HG02759 (cell line): ENCODE measurements around the gene PRAF2.

Source experiments
- ATAC-seq: cut with Tn5 transposase; IDR thresholded peaks from one replicate; pipeline ENCODE4 v1.9.1; 2021; ENCODE audit warnings: mild to moderate bottlenecking, moderate library complexity; ENCODE audit not compliant: unreplicated experiment

PRAF2 gene

DNA sequence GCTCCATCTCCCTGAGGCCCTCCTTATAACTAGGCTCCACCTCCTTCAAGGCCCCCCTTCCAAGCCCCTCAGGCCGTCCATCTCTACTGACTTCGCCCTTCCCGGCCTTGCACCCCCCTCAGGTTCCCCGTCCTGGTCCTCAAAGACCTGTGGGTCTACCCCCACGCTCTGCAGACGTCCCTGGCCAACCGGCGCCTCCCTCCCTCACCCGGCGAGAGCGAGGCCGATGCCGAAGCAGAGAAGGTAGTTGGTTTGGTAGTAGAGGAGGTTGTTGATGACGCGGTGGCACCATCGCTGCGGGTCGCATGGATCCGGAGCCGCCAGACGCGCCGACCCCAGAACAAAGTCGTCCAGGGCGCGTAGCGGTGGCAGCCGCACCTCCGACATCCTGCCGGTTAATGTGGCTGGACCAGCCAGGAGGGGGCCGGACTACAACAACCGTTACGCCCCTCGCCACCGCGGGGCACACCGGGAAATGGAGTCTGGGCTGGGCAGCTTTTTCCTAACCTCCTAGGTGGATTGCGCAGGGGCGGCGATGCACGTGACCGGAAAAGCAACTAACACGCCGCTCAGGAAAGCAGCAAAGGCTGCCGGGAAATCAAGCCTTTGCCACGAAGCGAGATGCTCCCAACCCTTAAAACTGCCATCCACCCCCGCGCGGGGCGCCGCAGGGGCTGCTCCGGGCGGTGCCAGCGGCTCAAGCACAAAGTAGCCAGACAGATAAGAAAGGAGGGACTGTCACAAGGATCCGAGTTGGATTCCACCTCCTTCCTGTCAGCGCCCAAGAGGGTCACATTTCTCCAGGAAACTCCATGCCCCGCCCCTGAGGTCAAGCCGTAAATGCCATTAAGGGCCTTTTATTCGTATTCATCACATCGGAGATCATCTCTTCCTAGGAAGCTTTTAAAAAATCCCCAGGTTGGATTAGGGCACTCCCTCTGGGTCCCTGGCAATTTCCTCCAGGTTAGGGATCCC, at the start of gene PRAF2:
Gene PRAF2 (minus strand): TSS at position 402 of the 975 bp plus-strand sequence. CDS start 15 bp downstream, at position 387.
- ATAC-seq, result peak; percentile 95

DNA sequence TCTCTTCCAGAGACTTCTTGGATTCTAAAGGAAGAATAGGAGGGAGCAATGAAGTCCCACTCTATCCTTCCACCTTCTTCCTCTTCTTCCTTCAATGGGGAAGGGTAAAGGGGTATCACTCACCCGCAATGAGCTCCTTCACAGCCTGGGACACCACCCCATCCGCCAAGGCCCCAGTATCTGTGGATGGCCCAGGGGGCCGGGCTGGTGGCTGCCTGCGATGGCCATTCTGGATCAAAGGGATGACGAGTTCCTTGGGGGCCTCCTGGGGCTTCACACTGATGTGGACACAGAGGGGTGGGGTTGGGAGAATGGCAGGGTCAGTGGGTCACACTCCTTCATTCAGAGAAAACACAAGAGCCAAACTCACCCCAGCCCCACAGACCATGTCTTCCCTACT, 48.7 kb upstream of the PRAF2 start:
- ATAC-seq, result no peak

- no peak for ATAC-seq
Observed at GRCh38 chrX:49120091-49120490, 46.3 kb upstream of the PRAF2 start.

- no peak for ATAC-seq
Observed at GRCh38 chrX:49117581-49117980, 43.8 kb upstream of the PRAF2 start.

DNA sequence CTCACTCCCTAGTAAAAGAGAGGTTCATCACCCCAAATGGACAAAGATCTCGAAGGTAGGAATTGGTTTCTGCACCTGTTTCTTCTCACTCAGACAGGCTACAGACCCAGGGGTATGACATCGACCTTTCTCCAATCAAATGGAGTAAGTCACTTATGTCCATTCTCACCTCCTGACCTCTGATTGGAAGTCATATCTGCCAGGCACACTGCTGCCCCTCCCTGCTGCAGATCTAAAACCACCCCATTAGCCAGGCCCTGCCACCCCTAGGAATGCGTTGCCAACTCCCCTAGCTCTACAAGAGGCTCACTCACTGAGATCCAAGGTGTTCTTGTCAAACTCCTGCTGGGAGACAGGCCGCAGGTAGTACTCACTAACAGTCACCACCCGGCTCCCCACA, 42.9 kb upstream of the PRAF2 start:
- ATAC-seq, result no peak

DNA sequence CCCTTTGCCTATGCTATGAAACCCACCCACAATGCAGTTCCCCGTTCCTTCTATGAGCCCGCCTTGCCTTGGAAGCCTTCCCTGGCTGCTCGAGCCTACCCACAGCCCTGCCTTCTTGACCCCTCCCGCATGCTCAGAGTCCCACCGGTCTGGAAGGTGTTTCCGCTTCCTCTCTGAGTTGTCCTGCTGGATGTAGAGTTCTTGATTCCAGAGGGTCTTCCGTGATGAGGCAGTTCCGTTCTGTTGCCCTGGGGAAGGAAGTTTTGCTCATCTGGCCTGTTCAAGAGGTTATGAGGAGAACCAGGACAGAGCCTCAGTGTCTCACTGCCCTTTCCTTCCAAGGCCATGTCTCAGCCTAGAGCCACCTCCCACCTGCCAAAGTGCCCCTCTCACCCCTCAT, 42.3 kb upstream of the PRAF2 start:
- ATAC-seq, result no peak

- no peak for ATAC-seq
Observed at GRCh38 chrX:49111791-49112190, 38.0 kb upstream of the PRAF2 start.

DNA sequence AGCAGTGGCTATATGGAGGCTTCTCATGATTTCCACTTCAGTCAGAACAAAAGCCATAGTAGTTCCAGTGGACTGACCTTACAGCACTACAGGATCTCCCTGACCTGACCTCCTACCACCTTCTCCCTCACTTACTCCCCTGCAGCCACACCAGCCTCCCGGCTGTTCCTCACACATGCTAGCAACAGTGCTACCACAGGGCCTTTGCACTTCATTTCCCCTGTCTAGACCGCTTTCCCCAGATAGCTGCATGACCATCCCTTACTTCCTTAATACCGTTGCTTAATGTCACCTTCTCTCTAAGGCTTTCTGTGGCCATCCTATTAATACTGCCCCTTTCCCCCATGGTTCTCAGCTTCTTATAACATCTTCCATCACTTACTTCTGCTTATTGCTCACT, 36.6 kb upstream of the PRAF2 start:
- no peak for ATAC-seq

DNA sequence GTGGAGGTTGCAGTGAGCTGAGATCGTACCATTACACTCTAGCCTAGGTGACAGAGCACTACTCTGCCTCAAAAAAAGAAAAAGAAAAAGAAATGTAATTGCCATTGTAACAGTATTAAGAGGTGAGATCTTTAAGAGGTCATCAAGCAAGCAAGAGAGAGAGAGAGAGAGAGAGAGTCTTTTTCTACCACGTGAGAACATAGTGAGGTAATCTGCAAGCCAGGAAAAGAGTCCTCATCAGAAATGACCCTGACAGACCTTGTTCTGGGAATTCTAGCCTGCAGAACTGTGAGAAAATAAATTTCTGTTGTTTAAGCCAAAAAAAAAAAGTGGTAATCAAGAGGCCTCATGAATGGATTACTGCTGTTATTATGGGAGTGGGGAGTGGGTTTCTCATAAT, 34.8 kb upstream of the PRAF2 start:
- no peak for ATAC-seq

DNA sequence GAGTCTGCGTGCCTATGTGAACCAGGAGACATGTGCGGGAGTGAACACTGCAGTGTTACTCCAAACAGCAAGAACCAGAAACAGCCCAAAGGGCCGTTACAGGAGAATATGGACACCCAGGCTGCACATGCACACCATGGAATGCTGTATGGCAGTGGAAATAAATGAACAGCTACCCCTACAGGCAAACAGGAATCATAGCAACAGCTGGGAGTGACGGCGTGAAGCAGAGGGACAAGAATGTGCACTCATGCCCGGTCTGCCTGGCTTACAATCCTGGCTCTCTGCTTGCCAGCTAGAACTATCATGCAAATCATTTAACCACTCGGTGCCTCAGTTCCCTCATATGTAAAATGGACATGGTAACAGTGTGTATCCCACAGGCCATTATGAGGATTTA, 33.1 kb upstream of the PRAF2 start:
- ATAC-seq, result no peak

- ATAC-seq, result no peak
Observed at GRCh38 chrX:49106296-49106695, 32.5 kb upstream of the PRAF2 start.

DNA sequence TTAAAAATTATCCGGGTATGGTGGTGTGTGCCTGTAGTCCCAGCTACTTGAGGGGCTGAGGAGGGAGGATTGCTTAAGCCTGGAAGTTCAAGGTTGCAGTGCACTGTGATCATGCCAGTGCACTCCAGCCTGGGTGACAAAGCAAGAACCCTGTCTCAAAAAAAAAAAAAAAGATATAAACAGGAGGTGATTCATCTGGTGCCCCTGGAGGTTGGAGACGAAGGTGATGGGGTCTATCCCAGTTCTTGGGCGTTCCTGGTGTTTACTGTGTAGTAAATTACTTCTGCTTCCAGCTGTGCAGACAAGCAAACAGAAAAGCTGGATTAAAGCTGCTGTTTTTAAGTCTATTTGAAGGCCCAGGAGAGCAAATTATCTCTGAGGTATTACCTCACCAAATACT, 29.8 kb upstream of the PRAF2 start:
- ATAC-seq, result no peak

- no peak for ATAC-seq
Observed at GRCh38 chrX:49102190-49102589, 28.4 kb upstream of the PRAF2 start.

DNA sequence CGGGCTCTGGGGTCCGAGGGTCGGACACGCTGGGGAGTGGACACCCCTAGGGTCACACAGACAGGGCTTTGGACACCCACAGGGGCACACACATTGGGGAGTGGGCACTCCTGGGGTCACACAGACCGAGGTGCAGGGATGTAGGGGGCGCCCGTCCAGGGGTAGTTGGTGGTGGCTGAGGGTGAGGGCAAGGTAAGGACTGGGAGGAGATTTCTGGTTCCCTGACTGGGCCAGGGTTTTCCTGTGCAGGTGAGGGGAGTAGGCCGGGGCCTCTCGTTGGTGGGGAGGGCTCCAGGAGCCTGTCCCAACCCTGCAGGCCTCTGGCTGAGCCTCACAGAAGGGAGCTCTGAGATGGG, 27.8 kb upstream of the PRAF2 start:
- peak; percentile 15 for ATAC-seq

- ATAC-seq, result peak; percentile 97
Observed at GRCh38 chrX:49100704-49101628, 27.2 kb upstream of the PRAF2 start.

DNA sequence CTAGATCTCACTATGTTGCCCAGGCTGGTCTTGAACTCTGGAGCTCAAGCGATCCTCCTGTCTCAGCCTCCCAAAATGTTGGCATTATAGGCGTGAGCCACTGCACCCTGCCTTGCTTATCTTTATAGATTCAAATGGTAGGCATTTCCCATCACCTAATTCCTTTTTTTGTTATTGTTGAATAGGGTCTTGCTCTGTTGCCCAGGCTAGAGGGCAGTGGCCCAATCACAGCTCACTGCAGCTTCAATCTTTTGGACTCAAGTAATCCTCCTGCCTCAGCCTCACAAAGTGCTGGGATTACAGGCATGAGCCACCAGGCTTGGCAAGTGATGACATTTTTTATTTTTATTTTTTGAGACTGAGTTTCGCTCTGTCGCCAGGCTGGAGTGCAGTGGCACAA, 22.6 kb upstream of the PRAF2 start:
- no peak for ATAC-seq

DNA sequence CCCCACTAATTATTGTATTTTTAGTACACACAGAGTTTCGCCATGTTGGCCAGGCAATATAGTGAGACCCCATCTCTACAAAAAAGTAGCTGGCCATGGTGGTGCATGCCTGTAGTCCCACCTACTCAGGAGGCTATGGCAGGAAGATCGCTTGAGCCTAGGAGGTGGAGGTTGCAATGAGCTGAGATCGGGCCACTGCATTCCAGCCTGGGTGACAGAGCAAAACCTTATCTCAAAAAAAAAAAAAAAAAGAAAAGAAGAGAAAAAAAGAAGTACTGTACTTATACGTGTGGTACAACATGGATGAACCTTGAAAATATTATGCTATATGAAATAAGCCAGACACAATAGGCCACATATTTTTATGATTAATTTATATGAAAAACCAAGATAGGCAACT, 15.8 kb upstream of the PRAF2 start:
- no peak for ATAC-seq

GRCh38 chrX:49082271-49082871, 8.6 kb upstream of the PRAF2 start:
- no peak for ATAC-seq

GRCh38 chrX:49079489-49080428, 6.0 kb upstream of the PRAF2 start, which contains the start of gene WDR45:
WDR45 (minus strand) TSS chrX:49079887; CDS start chrX:49078095, 1,792 bp downstream.
- peak; percentile 84 for ATAC-seq

DNA sequence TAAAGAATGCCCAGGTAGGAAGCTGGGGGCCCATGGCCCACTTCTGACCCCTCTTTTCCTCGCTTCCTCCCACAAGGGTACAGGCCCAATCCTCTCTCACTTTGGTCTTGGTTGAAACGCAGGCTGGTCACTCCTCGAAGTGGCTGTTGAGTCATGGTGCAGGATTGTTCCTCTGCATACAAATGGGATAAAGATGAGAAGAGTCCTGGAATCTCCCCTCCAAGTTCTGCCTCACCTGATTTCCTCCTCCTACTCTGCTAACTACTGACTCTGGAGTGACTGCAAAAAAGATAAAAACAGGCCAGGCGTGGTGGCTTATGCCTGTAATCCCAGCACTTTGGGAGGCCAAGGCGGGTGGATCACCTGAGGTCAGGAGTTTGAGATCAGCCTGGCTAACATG, 4.1 kb upstream of the PRAF2 start:
- ATAC-seq, result no peak
